Subcutaneous preadipocyte (primary cell): Measurements from ENCODE around the gene KRTAP12-1. TPM values are rescaled to one million over a fixed set of nuclear protein-coding genes. Genes with fewer than 3 reads are reported as not detected.

Experiments used
- small RNA-seq: library from RNA; depleted of rRNA; stranded (forward); fragments of <200 nt; gene quantifications from one replicate; pipeline ENCODE3, GENCODE V24; 2012
- total RNA-seq: library from RNA; depleted of rRNA; stranded (reverse); fragments of >200 nt; gene quantifications from 2 replicates; pipeline ENCODE4 v1.2.3, GENCODE V29; 2012

Gene KRTAP12-1
- total RNA-seq, result not detected in 2 replicates

GRCh38 chr21:44681861-44682579 lies at the start of gene KRTAP12-1:
TSS of gene KRTAP12-1 (minus strand) at chr21:44682163. CDS start at chr21:44682123, 40 bp downstream.

GRCh38 chr21:44711327-44712202 lies 29.6 kb upstream of the KRTAP12-1 start, which contains the start of gene TSPEAR:
TSS of gene TSPEAR (minus strand) at chr21:44711572. CDS start at chr21:44711514, 58 bp downstream.

GRCh38 chr21:44697172-44697810 lies 15.3 kb upstream of the KRTAP12-1 start, which contains the start of gene KRTAP10-12:
TSS of gene KRTAP10-12 (plus strand) at chr21:44697172. CDS start at chr21:44697202, 30 bp downstream.

GRCh38 chr21:44666401-44667320 lies 15.3 kb downstream of the KRTAP12-1 start, which contains the start of gene KRTAP12-2:
TSS of gene KRTAP12-2 (minus strand) at chr21:44666927. CDS start at chr21:44666886, 41 bp downstream.

GRCh38 chr21:44657635-44658540 lies 24.1 kb downstream of the KRTAP12-1 start, which contains the start of gene KRTAP12-3:
TSS of gene KRTAP12-3 (plus strand) at chr21:44657932. CDS start at chr21:44657980, 48 bp downstream.

GRCh38 chr21:44654576-44655175 lies 27.3 kb downstream of the KRTAP12-1 start, which contains the start of gene KRTAP12-4:
TSS of gene KRTAP12-4 (minus strand) at chr21:44654659. CDS start at chr21:44654614, 45 bp downstream.

GRCh38 chr21:44646366-44647221 lies 35.4 kb downstream of the KRTAP12-1 start, which contains the start of gene KRTAP10-11:
TSS of gene KRTAP10-11 (plus strand) at chr21:44646414. CDS start at chr21:44646459, 45 bp downstream.

GRCh38 chr21:44637018-44637850 lies 44.7 kb downstream of the KRTAP12-1 start, which contains the start of gene KRTAP10-10:
TSS of gene KRTAP10-10 (plus strand) at chr21:44637356. CDS start at chr21:44637418, 62 bp downstream.

Small RNA genes within 50 kb of the gene (small RNA-seq; reads per million reads assigned to genes)
- not detected for gene KRTAP12-6P

Other genes starting within 250 kb of the KRTAP12-1 start
- gene LRRC3, start 226.7 kb downstream of the KRTAP12-1 start, total RNA-seq, result 1.2 and 1.5 TPM in 2 replicates
- not detected in 2 replicates for gene KRTAP10-1, start 142.0 kb downstream of the KRTAP12-1 start, total RNA-seq
- gene KRTAP10-2, start 130.7 kb downstream of the KRTAP12-1 start, total RNA-seq, result not detected in 2 replicates
- not detected in 2 replicates for gene KRTAP10-3, start 123.4 kb downstream of the KRTAP12-1 start, total RNA-seq
- gene KRTAP10-4, start 108.4 kb downstream of the KRTAP12-1 start, total RNA-seq, result not detected in 2 replicates
- not detected in 2 replicates for gene KRTAP10-5, start 101.6 kb downstream of the KRTAP12-1 start, total RNA-seq
- gene KRTAP10-6, start 89.7 kb downstream of the KRTAP12-1 start, total RNA-seq, result not detected in 2 replicates
- not detected in 2 replicates for gene KRTAP10-7, start 81.6 kb downstream of the KRTAP12-1 start, total RNA-seq
- not detected in 2 replicates for gene KRTAP10-8, start 70.1 kb downstream of the KRTAP12-1 start, total RNA-seq
- not detected in 2 replicates for gene KRTAP10-9, start 55.1 kb downstream of the KRTAP12-1 start, total RNA-seq
- not detected in 2 replicates for gene KRTAP10-10, start 44.8 kb downstream of the KRTAP12-1 start, total RNA-seq
- not detected in 2 replicates for gene KRTAP10-11, start 35.7 kb downstream of the KRTAP12-1 start, total RNA-seq
- gene KRTAP12-4, start 27.5 kb downstream of the KRTAP12-1 start, total RNA-seq, result not detected in 2 replicates
- not detected in 2 replicates for gene KRTAP12-3, start 24.2 kb downstream of the KRTAP12-1 start, total RNA-seq
- gene KRTAP12-2, start 15.2 kb downstream of the KRTAP12-1 start, total RNA-seq, result not detected in 2 replicates
- not detected in 2 replicates for gene KRTAP10-12, start 15.0 kb upstream of the KRTAP12-1 start, total RNA-seq
- gene TSPEAR, start 29.4 kb upstream of the KRTAP12-1 start, total RNA-seq, result not detected in 2 replicates
- 92.7 and 94.8 TPM in 2 replicates for gene UBE2G2, start 119.7 kb upstream of the KRTAP12-1 start, total RNA-seq
- 69.0 and 84.1 TPM in 2 replicates for gene SUMO3, start 135.9 kb upstream of the KRTAP12-1 start, total RNA-seq
- 108 and 111 TPM in 2 replicates for gene PTTG1IP, start 191.5 kb upstream of the KRTAP12-1 start, total RNA-seq
- gene ITGB2, start 238.7 kb upstream of the KRTAP12-1 start, total RNA-seq, result not detected in 2 replicates